ENCODE results near the gene PTPN7. TPM values are rescaled to one million over a fixed set of nuclear protein-coding genes. Genes with fewer than 3 reads are reported as not detected.
"Not testable (repeated sequence)": the region's sequence is repeated elsewhere in the genome, so short reads cannot be mapped to it uniquely, and the experiment has no call there.

Gene PTPN7
- total RNA-seq, 4 donors from 2014 or later = 0.42 to 2.7 (median 0.60) TPM; not detected in 1

DNA sequence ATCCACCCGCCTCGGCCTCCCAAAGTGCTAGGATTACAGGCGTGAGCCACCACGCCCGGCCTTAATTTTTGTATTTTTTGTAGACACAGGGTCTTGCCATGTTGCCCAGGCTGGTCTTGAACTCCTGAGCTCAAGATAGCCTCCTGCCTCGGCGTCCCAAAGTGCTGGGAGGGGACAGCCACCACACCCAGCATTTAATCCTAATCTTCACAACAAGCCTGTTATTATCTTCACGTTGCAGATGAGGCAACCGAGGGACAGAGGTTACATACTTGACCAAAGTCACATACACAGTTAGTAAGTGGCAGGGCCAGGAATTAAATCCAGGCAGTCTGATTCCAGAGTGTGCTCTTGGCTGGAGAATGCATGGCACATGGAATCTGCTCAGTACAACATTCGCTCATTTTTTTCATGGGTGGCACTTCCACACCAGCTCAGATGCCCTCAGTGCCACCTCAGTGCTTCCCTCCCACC lies 42.5 kb downstream of the PTPN7 start:
- no peak for DNase-seq (ENCODE audit: low spot score in 2 of 2)
- WGBS = 77% methylated on average over 10 of the region's 10 CpGs
- H3K36me3 ChIP-seq = no peaks in the 10 kb centered on the region
- TF ChIP-seq EP300 (IDR thresholded peaks at IDR 0.05) (no peak), POLR2A (IDR thresholded peaks at IDR 0.05) (no peak), POLR2AphosphoS5 (IDR thresholded peaks at IDR 0.05) (no peak)
- TF ChIP-seq, protein P1, sequence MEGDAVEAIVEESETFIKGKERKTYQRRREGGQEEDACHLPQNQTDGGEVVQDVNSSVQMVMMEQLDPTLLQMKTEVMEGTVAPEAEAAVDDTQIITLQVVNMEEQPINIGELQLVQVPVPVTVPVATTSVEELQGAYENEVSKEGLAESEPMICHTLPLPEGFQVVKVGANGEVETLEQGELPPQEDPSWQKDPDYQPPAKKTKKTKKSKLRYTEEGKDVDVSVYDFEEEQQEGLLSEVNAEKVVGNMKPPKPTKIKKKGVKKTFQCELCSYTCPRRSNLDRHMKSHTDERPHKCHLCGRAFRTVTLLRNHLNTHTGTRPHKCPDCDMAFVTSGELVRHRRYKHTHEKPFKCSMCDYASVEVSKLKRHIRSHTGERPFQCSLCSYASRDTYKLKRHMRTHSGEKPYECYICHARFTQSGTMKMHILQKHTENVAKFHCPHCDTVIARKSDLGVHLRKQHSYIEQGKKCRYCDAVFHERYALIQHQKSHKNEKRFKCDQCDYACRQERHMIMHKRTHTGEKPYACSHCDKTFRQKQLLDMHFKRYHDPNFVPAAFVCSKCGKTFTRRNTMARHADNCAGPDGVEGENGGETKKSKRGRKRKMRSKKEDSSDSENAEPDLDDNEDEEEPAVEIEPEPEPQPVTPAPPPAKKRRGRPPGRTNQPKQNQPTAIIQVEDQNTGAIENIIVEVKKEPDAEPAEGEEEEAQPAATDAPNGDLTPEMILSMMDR (IDR thresholded peaks at IDR 0.05) = no peak
- no peak overlapping the region for H3K27ac ChIP-seq
- H3K9me3 ChIP-seq = no peaks in the 10 kb centered on the region
- H3K4me3 ChIP-seq = no peak overlapping the region
- H3K27me3 ChIP-seq = no peaks in the 10 kb centered on the region
- H3K4me1 ChIP-seq = peaks cover 13% of the 10 kb centered on the region

DNA sequence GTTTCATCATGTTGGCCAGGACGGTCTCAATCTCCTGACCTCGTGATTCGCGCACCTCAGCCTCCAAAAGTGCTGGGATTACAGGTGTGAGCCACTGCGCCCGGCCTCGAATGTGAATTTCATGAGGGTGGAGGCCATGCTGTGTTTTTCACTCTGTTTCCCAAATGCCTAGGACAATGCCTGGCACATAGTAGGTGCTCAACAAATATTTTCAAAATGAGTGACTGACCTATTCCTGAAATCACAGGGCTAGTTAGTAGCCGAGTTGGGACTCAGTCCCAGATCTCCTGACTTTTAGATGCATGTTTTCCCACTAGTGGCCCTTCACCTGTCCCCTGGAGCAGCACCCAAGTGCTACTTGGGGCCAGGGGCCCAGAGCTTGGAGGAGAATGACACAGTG lies 44.1 kb downstream of the PTPN7 start:
- Histone ChIP-seq H3K27me3 (no peaks in the 10 kb centered on the region), H3K9me3 (no peaks in the 10 kb centered on the region), H3K4me3 (no peak overlapping the region), H3K36me3 (no peaks in the 10 kb centered on the region), H3K4me1 (peaks cover 16% of the 10 kb centered on the region), H3K27ac (no peak overlapping the region)
- DNase-seq (ENCODE audit: low spot score in 2 of 2) = no peak
- 92% methylated on average over 7 of the region's 8 CpGs for WGBS
- TF ChIP-seq, protein P1 (IDR thresholded peaks at IDR 0.05) = no peak
- no peak for TF ChIP-seq EP300 (IDR thresholded peaks at IDR 0.05)
- no peak for TF ChIP-seq POLR2AphosphoS5 (IDR thresholded peaks at IDR 0.05)
- TF ChIP-seq POLR2A (IDR thresholded peaks at IDR 0.05) = no peak

DNA sequence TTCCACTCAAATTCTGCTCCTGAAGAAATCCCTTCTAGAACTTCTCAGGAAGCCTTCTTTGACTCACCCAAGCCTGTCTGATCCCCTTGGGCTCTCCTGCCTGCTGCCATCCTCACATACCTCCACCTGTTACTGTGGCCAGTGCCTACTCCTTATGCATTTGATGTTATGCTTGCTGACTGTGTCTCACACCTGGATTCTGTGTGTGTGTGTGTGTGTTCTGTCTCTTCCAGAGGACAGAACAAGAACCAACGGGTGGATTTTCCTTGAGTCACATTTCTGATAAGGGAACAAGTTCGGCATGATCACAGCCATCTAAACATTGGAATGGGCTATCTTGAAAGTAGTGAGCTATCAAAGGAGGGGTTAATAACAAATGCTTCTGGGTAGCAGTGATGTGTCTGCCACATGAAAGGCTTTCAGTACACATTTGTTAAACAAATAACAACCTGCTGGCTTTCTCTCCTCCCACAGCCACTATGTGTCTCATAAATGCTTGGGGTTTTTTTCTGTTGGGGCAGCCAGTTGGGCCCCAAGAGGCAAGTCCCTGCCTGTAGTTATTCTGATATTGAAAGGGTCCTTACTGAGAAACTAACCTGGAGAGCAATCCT lies 46.6 kb downstream of the PTPN7 start:
- peaks cover 16% of the 10 kb centered on the region for H3K4me1 ChIP-seq
- no peak for DNase-seq (ENCODE audit: low spot score in 2 of 2)
- H3K4me3 ChIP-seq = no peak overlapping the region
- no peak overlapping the region for H3K27ac ChIP-seq
- H3K36me3 ChIP-seq = no peaks in the 10 kb centered on the region
- TF ChIP-seq EP300 (IDR thresholded peaks at IDR 0.05) = no peak
- TF ChIP-seq, protein P1 (IDR thresholded peaks at IDR 0.05) = no peak
- TF ChIP-seq POLR2A (IDR thresholded peaks at IDR 0.05) = no peak
- no peak for TF ChIP-seq POLR2AphosphoS5 (IDR thresholded peaks at IDR 0.05)
- H3K9me3 ChIP-seq = no peaks in the 10 kb centered on the region
- 32% methylated on average over 2 of the region's 2 CpGs for WGBS
- no peaks in the 10 kb centered on the region for H3K27me3 ChIP-seq

DNA sequence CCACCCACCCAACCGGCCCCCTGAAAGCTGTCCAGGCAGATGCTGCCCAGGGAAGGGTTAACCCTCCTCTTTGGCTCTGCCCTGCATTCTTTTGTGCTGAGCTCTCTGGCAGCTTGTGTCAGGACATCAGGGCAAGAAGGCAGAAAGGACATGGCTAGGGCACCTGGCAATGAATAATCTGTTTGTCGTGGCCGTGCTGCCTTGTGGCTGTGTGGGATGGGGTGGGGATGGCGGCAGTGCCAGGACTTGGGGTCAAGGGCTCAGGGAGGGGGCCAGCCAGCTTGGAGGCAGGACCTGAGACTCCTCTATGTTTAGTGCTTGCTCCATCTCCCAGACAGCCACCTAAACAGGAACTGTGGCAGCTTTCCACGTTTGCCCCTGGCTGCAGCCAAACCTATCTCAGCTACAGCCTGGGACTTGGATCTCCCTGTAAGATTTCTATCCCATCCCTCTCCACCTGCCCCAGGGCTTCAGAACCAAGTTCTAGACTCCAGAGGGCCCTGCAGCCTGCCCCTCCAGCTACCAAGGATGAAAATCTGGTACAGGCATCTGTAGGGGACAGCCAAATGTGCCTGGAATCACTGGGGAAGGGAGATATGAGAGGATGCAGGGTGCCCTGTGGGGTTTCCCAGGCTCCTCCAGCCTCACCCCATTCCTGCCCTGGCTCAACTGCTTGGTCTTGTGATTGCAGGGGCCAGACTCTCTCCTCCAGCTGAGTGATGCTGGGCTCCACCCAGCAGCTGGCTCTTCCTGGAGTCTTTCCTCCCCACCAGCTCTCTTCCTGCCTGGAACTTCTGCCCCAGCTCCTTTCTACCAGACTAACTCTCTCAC lies 47.3 kb downstream of the PTPN7 start:
- DNase-seq (ENCODE audit: low spot score in 2 of 2) = no peak

DNA sequence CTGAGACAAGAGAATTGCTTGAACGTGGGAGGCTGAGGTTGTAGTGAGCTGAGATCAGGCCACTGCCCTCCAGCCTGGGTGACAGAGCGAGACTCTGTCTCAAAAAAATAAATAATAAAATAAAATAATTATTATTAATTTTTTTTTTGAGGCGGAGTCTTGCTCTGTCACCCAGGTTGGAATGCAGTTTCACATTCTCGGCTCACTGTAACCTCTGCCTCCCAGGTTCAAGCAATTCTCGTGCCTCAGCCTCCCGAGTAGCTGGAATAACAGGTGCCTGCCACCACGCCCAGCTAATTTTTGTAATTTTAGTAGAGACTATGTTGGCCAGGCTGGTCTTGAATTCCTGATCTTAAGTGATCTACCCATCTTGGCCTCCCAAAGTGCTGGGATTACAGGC lies 48.8 kb downstream of the PTPN7 start:
- 84% methylated on average over 7 of the region's 7 CpGs for WGBS
- DNase-seq (ENCODE audit: low spot score in 2 of 2); H3K4me3 ChIP-seq; H3K9me3 ChIP-seq; H3K36me3 ChIP-seq; H3K27ac ChIP-seq; H3K27me3 ChIP-seq: not testable (repeated sequence)
- peaks cover 32% of the 10 kb centered on the region for H3K4me1 ChIP-seq

More for the DNA sequence above, 47.3 kb downstream of the PTPN7 start:
- Histone ChIP-seq H3K4me1 (peaks cover 17% of the 10 kb centered on the region), H3K27ac (peak overlapping the region; percentile 7), H3K36me3 (no peaks in the 10 kb centered on the region), H3K4me3 (no peak overlapping the region), H3K9me3 (no peaks in the 10 kb centered on the region), H3K27me3 (no peaks in the 10 kb centered on the region)
- 18% methylated on average over 3 of the region's 5 CpGs for WGBS
- TF ChIP-seq EP300 (IDR thresholded peaks at IDR 0.05) (no peak), POLR2AphosphoS5 (IDR thresholded peaks at IDR 0.05) (no peak), POLR2A (IDR thresholded peaks at IDR 0.05) (no peak)
- TF ChIP-seq, protein P1 (IDR thresholded peaks at IDR 0.05) = no peak
